Sigmoid colon (tissue), 4 donors: ENCODE results near the gene COPB2.

ENCODE experiments used
- EP300 ChIP-seq, 4 donors: sonication (generic); formaldehyde crosslinking; IDR thresholded peaks; one replicate each; pipeline ENCODE4 v1.6.1; 2017; ENCODE audit warnings: antibody characterized with exemption in 4 of 4
- POLR2A ChIP-seq, 2 donors: fragments of 450-650 bp; IDR thresholded peaks; one replicate each; pipeline ENCODE4 v1.6.1; 2016; ENCODE audit warnings: antibody characterized with exemption in 2 of 2, mild to moderate bottlenecking in 2 of 2, moderate library complexity in 2 of 2
- POLR2AphosphoS5 ChIP-seq, 4 donors: sonication (generic); formaldehyde crosslinking; IDR thresholded peaks; one replicate each; pipeline ENCODE4 v1.6.1; 2017; ENCODE audit warnings: antibody characterized with exemption in 4 of 4
- TF ChIP-seq, protein P1 (sequence below), 4 experiments: fragments of 450-650 bp in 3 of 4; fragments of 200-600 bp in 1 of 4; IDR thresholded peaks; one replicate each; pipeline ENCODE4 v1.5.1; 2016 to 2019; ENCODE audit warnings: antibody characterized with exemption in 4 of 4, mild to moderate bottlenecking in 3 of 4, moderate library complexity in 2 of 4

DNA sequence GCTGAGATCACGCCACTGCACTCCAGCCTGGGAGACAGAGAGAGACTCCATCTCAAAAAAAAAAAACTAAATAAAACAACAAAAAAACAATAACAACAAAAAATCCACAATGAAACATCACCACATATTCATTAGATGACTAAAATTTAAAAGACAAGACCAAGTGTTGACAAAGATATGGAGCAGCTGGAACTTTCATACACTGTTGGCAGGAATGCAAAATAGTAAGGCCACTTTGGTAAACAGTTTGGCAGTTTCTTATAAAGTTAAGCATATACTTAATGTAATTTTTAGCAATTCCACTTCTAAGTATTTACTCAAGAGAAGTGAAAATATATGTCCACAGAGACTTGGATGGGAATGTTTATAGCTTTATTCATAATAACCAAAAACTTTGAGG lies 43.6 kb upstream of the COPB2 start:
- TF ChIP-seq, protein P1, sequence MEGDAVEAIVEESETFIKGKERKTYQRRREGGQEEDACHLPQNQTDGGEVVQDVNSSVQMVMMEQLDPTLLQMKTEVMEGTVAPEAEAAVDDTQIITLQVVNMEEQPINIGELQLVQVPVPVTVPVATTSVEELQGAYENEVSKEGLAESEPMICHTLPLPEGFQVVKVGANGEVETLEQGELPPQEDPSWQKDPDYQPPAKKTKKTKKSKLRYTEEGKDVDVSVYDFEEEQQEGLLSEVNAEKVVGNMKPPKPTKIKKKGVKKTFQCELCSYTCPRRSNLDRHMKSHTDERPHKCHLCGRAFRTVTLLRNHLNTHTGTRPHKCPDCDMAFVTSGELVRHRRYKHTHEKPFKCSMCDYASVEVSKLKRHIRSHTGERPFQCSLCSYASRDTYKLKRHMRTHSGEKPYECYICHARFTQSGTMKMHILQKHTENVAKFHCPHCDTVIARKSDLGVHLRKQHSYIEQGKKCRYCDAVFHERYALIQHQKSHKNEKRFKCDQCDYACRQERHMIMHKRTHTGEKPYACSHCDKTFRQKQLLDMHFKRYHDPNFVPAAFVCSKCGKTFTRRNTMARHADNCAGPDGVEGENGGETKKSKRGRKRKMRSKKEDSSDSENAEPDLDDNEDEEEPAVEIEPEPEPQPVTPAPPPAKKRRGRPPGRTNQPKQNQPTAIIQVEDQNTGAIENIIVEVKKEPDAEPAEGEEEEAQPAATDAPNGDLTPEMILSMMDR (IDR thresholded peaks at IDR 0.05) = no peak
- no peak for TF ChIP-seq EP300 (IDR thresholded peaks at IDR 0.05)
- TF ChIP-seq POLR2A (IDR thresholded peaks at IDR 0.05) = no peak
- no peak for TF ChIP-seq POLR2AphosphoS5 (IDR thresholded peaks at IDR 0.05)
